Panc1 (cell line): ENCODE measurements around the gene SAMD4A. TPM values are rescaled to one million over a fixed set of nuclear protein-coding genes. Genes with fewer than 3 reads are reported as not detected.

ENCODE experiments used
- ATAC-seq: fragments of 200-7000 bp; cut with Tn5 transposase; 2 replicates; pipeline ENCODE4 v1.9.1; 2020; ENCODE audit warnings: mild to moderate bottlenecking, moderate library complexity
- BruUV-seq: library from RNA; stranded (reverse); fragments of 400-500 nt; replicated peaks from 2 replicates; lab custom pipeline; 2021; lab: Mats Ljungman, UMichigan
- CTCF ChIA-PET: fragments of 300-600 bp; sonication (Branson Sonifier 250); formaldehyde crosslinking; loops from one replicate; lab custom pipeline; 2022; ENCODE audit warnings: antibody characterized with exemption; lab: Charles Lee
- POLR2A ChIA-PET: fragments of 300-600 bp; sonication (Branson Sonifier 250); formaldehyde crosslinking; loops from one replicate; lab custom pipeline; 2022; ENCODE audit warnings: antibody characterized with exemption; lab: Charles Lee
- DNase-seq: peaks from one replicate; pipeline ENCODE4 v3.0.0-alpha.2; 2010; ENCODE audit warnings: low read depth, low spot score
- H3K27ac ChIP-seq: 2 replicates; pipeline ENCODE4 v1.5.1; 2011; ENCODE audit warnings: mild to moderate bottlenecking, low read length, inconsistent platforms
- H3K27me3 ChIP-seq: fragments of 200-500 bp; sonication (Bioruptor generic); 2 replicates; pipeline ENCODE4 v1.6.0; 2014; ENCODE audit warnings: low read length, inconsistent platforms; ENCODE audit not compliant: control insufficient read depth, insufficient read depth
- H3K36me3 ChIP-seq: fragments of 200-500 bp; sonication (Bioruptor generic); 2 replicates; pipeline ENCODE4 v1.5.1; 2014; ENCODE audit warnings: inconsistent platforms, mild to moderate bottlenecking, low read length, moderate library complexity; ENCODE audit not compliant: control insufficient read depth, insufficient read depth
- H3K4me1 ChIP-seq: 2 replicates; pipeline ENCODE4 v1.5.1; 2011; ENCODE audit warnings: inconsistent platforms, mild to moderate bottlenecking, low read length, moderate library complexity; ENCODE audit not compliant: control insufficient read depth, insufficient read depth
- H3K4me3 ChIP-seq, 2 experiments: 2 replicates each; pipeline ENCODE4 v1.5.1; 2011 to 2012; ENCODE audit warnings: low read depth in 2 of 2, low read length in 2 of 2, mild to moderate bottlenecking in 2 of 2, inconsistent platforms in 1 of 2, moderate library complexity in 1 of 2
- H3K9me3 ChIP-seq: fragments of 200-500 bp; sonication (Bioruptor generic); 2 replicates; pipeline ENCODE4 v1.5.1; 2014; ENCODE audit warnings: low read depth, mild to moderate bottlenecking, inconsistent platforms, low read length, moderate library complexity; ENCODE audit not compliant: control insufficient read depth, insufficient read depth
- CTCF ChIP-seq: fragments of 450-650 bp; IDR thresholded peaks from 2 replicates; pipeline ENCODE4 v1.5.1; 2017; ENCODE audit warnings: mild to moderate bottlenecking
- POLR2AphosphoS5 ChIP-seq: IDR thresholded peaks from 2 replicates; pipeline ENCODE4 v1.6.1; 2012; ENCODE audit warnings: mild to moderate bottlenecking, low read depth, low read length, moderate library complexity
- REST ChIP-seq, 2 experiments: IDR thresholded peaks; 2 replicates each; pipeline ENCODE4 v1.6.1; 2011 to 2012; ENCODE audit warnings: low read depth in 2 of 2, control low read depth in 1 of 2, low read length in 1 of 2, mild to moderate bottlenecking in 1 of 2, moderate library complexity in 1 of 2; ENCODE audit not compliant: insufficient read depth in 1 of 2
- SIN3A ChIP-seq: IDR thresholded peaks from 2 replicates; pipeline ENCODE4 v1.6.1; 2012; ENCODE audit warnings: low read depth, mild to moderate bottlenecking, low read length, moderate library complexity, borderline replicate concordance; ENCODE audit not compliant: insufficient read depth
- TCF7L2 ChIP-seq: IDR thresholded peaks from 2 replicates; pipeline ENCODE4 v1.6.1; 2011; ENCODE audit warnings: mild to moderate bottlenecking, low read depth, low read length, inconsistent platforms
- in situ Hi-C: cut with HindIII; loops from 2 replicates; pipeline ENCODE4 v1.10.0; 2016; ENCODE audit warnings: low sequenced_read_pairs, low pct_unique_long_range_greater_than_20kb
- intact Hi-C: fragments of 100-400 bp; cut with micrococcal nuclease; formaldehyde crosslinking; loops from one replicate; pipeline ENCODE4 v1.10.0; 2022; ENCODE audit not compliant: unreplicated experiment
- total RNA-seq: library from RNA; stranded (reverse); gene quantifications from one replicate; pipeline ENCODE4 v1.2.1, GENCODE V29; 2021; ENCODE audit not compliant: unreplicated experiment

SAMD4A gene
- total RNA-seq, 1 experiment from 2014 or later: 15.2 TPM

GRCh38 chr14:54818201-54819133 is 251.5 kb downstream of the SAMD4A start:
- in situ Hi-C loops (no loop called here), intact Hi-C loops (no loop called here)
- TF ChIP-seq REST (IDR thresholded peaks at IDR 0.05; ENCODE audit: insufficient read depth in 1 of 2, low read depth in 2 of 2, low read length in 1 of 2) (no peak), POLR2AphosphoS5 (no peak), CTCF (no peak), TCF7L2 (no peak), SIN3A (no peak)
- no peaks in the 10 kb centered on the region; the same call in 1 of the 2 replicates for H3K9me3 ChIP-seq
- no peak for DNase-seq
- H3K4me1 ChIP-seq: no peaks in the 10 kb centered on the region; the same call in 1 of the 2 replicates
- no TSS peak for BruUV-seq
- ATAC-seq: peak; percentile 90
- no peak overlapping the region for H3K4me3 ChIP-seq
- ChIA-PET CTCF (no interaction called here), POLR2A (interaction anchor here (0.6 kb wide), 1 partner anchor 11 kb away, joined by 5 read pairs; no protein-coding TSS in a partner anchor)
- H3K36me3 ChIP-seq: no peaks in the 10 kb centered on the region
- no peak overlapping the region for H3K27ac ChIP-seq
- H3K27me3 ChIP-seq: no peaks in the 10 kb centered on the region

- DNase-seq: no peak
Measured at GRCh38 chr14:54822685-54823084, 255.8 kb downstream of the SAMD4A start.

More at GRCh38 chr14:54822685-54823084, 255.8 kb downstream of the SAMD4A start:
- Histone ChIP-seq H3K27me3 (no peaks in the 10 kb centered on the region), H3K9me3 (peaks cover 2% of the 10 kb centered on the region; the same call in 1 of the 2 replicates), H3K27ac (no peak overlapping the region), H3K4me3 (no peak overlapping the region), H3K4me1 (no peaks in the 10 kb centered on the region; the same call in 1 of the 2 replicates), H3K36me3 (no peaks in the 10 kb centered on the region)
- TF ChIP-seq POLR2AphosphoS5 (no peak), SIN3A (no peak), TCF7L2 (no peak), REST (IDR thresholded peaks at IDR 0.05; ENCODE audit: insufficient read depth in 1 of 2, low read depth in 2 of 2, low read length in 1 of 2) (no peak), CTCF (no peak)
- ChIA-PET CTCF (no interaction called here), POLR2A (no interaction called here)
- no peak for ATAC-seq
- intact Hi-C loops: no loop called here
- no TSS peak for BruUV-seq
- in situ Hi-C loops: no loop called here
